HEK293 (cell line): ENCODE data around the gene LENEP.

Experiments
- BCL11B ChIP-seq: fragments of 450-650 bp; formaldehyde crosslinking; IDR thresholded peaks from 2 replicates; pipeline ENCODE4 v1.5.1; 2016; ENCODE audit warnings: low read depth, missing biosample characterization, missing genetic modification characterization
- EGR2 ChIP-seq: fragments of 450-650 bp; formaldehyde crosslinking; IDR thresholded peaks from 2 replicates; pipeline ENCODE4 v1.5.1; 2016; ENCODE audit warnings: low read depth, missing biosample characterization, missing genetic modification characterization
- ELK4 ChIP-seq: IDR thresholded peaks from 2 replicates; pipeline ENCODE4 v1.6.1; 2011; ENCODE audit warnings: mild to moderate bottlenecking, low read depth, low read length, borderline replicate concordance
- HIC1 ChIP-seq: fragments of 450-650 bp; formaldehyde crosslinking; IDR thresholded peaks from 2 replicates; pipeline ENCODE4 v1.5.1; 2016; ENCODE audit warnings: missing biosample characterization, missing genetic modification characterization
- INSM2 ChIP-seq: fragments of 450-650 bp; formaldehyde crosslinking; IDR thresholded peaks from 2 replicates; pipeline ENCODE4 v1.5.1; 2016; ENCODE audit warnings: missing biosample characterization, missing genetic modification characterization
- KLF10 ChIP-seq: fragments of 450-650 bp; IDR thresholded peaks from 2 replicates; pipeline ENCODE4 v1.5.1; 2018; ENCODE audit warnings: missing biosample characterization, mild to moderate bottlenecking, missing genetic modification characterization
- MYNN ChIP-seq: fragments of 450-650 bp; formaldehyde crosslinking; IDR thresholded peaks from 2 replicates; pipeline ENCODE4 v1.5.1; 2016; ENCODE audit warnings: missing biosample characterization, missing genetic modification characterization, borderline replicate concordance
- MZF1 ChIP-seq: fragments of 450-650 bp; formaldehyde crosslinking; IDR thresholded peaks from 2 replicates; pipeline ENCODE4 v1.5.1; 2017; ENCODE audit warnings: missing biosample characterization, missing genetic modification characterization, borderline replicate concordance
- SALL2 ChIP-seq: fragments of 450-650 bp; formaldehyde crosslinking; IDR thresholded peaks from 2 replicates; pipeline ENCODE4 v1.5.0; 2017; ENCODE audit warnings: missing biosample characterization, mild to moderate bottlenecking, missing genetic modification characterization, borderline replicate concordance
- SCRT1 ChIP-seq: fragments of 450-650 bp; formaldehyde crosslinking; IDR thresholded peaks from 2 replicates; pipeline ENCODE4 v1.5.1; 2016; ENCODE audit warnings: missing biosample characterization, missing genetic modification characterization, borderline replicate concordance
- TRIM28 ChIP-seq: IDR thresholded peaks from 2 replicates; pipeline ENCODE4 v1.6.1; 2011; ENCODE audit warnings: low read length, control low read depth, borderline replicate concordance
- WT1 ChIP-seq: fragments of 450-650 bp; formaldehyde crosslinking; IDR thresholded peaks from 2 replicates; pipeline ENCODE4 v1.5.1; 2016; ENCODE audit warnings: missing biosample characterization, missing genetic modification characterization
- ZBTB20 ChIP-seq: fragments of 450-650 bp; formaldehyde crosslinking; IDR thresholded peaks from 2 replicates; pipeline ENCODE4 v1.5.1; 2016; ENCODE audit warnings: missing biosample characterization, missing genetic modification characterization
- ZBTB8A ChIP-seq: fragments of 450-650 bp; formaldehyde crosslinking; IDR thresholded peaks from 2 replicates; pipeline ENCODE4 v1.5.1; 2016; ENCODE audit warnings: missing biosample characterization, missing genetic modification characterization
- ZFHX2 ChIP-seq: fragments of 450-650 bp; formaldehyde crosslinking; conservative IDR thresholded peaks from 2 replicates; pipeline ENCODE4 v1.5.1; 2016; ENCODE audit warnings: missing biosample characterization, missing genetic modification characterization
- ZFP3 ChIP-seq: fragments of 450-650 bp; formaldehyde crosslinking; IDR thresholded peaks from 2 replicates; pipeline ENCODE4 v1.5.1; 2016; ENCODE audit warnings: low read depth, missing biosample characterization, missing genetic modification characterization
- ZNF140 ChIP-seq: fragments of 450-650 bp; formaldehyde crosslinking; IDR thresholded peaks from 2 replicates; pipeline ENCODE4 v1.5.1; 2016; ENCODE audit warnings: missing biosample characterization, missing genetic modification characterization
- ZNF169 ChIP-seq: fragments of 450-650 bp; formaldehyde crosslinking; IDR thresholded peaks from 2 replicates; pipeline ENCODE4 v1.5.1; 2016; ENCODE audit warnings: missing biosample characterization, missing genetic modification characterization
- ZNF302 ChIP-seq: fragments of 450-650 bp; formaldehyde crosslinking; IDR thresholded peaks from 2 replicates; pipeline ENCODE4 v1.5.1; 2016; ENCODE audit warnings: missing biosample characterization, missing genetic modification characterization, low read depth
- ZNF398 ChIP-seq: fragments of 450-650 bp; formaldehyde crosslinking; IDR thresholded peaks from 2 replicates; pipeline ENCODE4 v1.5.1; 2017; ENCODE audit warnings: missing biosample characterization, missing genetic modification characterization
- ZNF514 ChIP-seq: fragments of 450-650 bp; formaldehyde crosslinking; IDR thresholded peaks from 2 replicates; pipeline ENCODE4 v1.5.1; 2016; ENCODE audit warnings: missing biosample characterization, missing genetic modification characterization
- ZNF529 ChIP-seq: fragments of 450-650 bp; formaldehyde crosslinking; IDR thresholded peaks from 2 replicates; pipeline ENCODE4 v1.5.1; 2017; ENCODE audit warnings: missing genetic modification characterization, missing biosample characterization; ENCODE audit not compliant: insufficient replicate concordance
- ZNF530 ChIP-seq: fragments of 450-650 bp; formaldehyde crosslinking; IDR thresholded peaks from 2 replicates; pipeline ENCODE4 v1.5.1; 2016; ENCODE audit warnings: low read depth, missing biosample characterization, missing genetic modification characterization
- ZNF544 ChIP-seq: fragments of 450-650 bp; formaldehyde crosslinking; IDR thresholded peaks from 2 replicates; pipeline ENCODE4 v1.5.0; 2017; ENCODE audit warnings: missing biosample characterization, missing genetic modification characterization
- ZNF658 ChIP-seq: fragments of 450-650 bp; formaldehyde crosslinking; IDR thresholded peaks from 2 replicates; pipeline ENCODE4; 2016; ENCODE audit warnings: missing biosample characterization, missing genetic modification characterization
- ZNF701 ChIP-seq: fragments of 450-650 bp; formaldehyde crosslinking; IDR thresholded peaks from 2 replicates; pipeline ENCODE4 v1.5.1; 2016; ENCODE audit warnings: missing biosample characterization, missing genetic modification characterization
- ZNF704 ChIP-seq: fragments of 450-650 bp; formaldehyde crosslinking; IDR thresholded peaks from 2 replicates; pipeline ENCODE4 v1.5.1; 2016; ENCODE audit warnings: missing biosample characterization, missing genetic modification characterization
- ZNF785 ChIP-seq: fragments of 450-650 bp; formaldehyde crosslinking; IDR thresholded peaks from 2 replicates; pipeline ENCODE4 v1.5.1; 2016; ENCODE audit warnings: missing biosample characterization, missing genetic modification characterization
- ZNF830 ChIP-seq: fragments of 450-650 bp; IDR thresholded peaks from 2 replicates; pipeline ENCODE4 v1.5.0; 2018; ENCODE audit warnings: missing biosample characterization, missing genetic modification characterization, low read depth, mild to moderate bottlenecking, moderate library complexity
- ZNF843 ChIP-seq: fragments of 450-650 bp; formaldehyde crosslinking; IDR thresholded peaks from 2 replicates; pipeline ENCODE4 v1.5.1; 2016; ENCODE audit warnings: missing biosample characterization, missing genetic modification characterization
- TF ChIP-seq, protein P1 (sequence below): fragments of 450-650 bp; formaldehyde crosslinking; IDR thresholded peaks from 2 replicates; pipeline ENCODE4 v1.5.1; 2016; ENCODE audit warnings: missing biosample characterization, missing genetic modification characterization

Gene LENEP

DNA sequence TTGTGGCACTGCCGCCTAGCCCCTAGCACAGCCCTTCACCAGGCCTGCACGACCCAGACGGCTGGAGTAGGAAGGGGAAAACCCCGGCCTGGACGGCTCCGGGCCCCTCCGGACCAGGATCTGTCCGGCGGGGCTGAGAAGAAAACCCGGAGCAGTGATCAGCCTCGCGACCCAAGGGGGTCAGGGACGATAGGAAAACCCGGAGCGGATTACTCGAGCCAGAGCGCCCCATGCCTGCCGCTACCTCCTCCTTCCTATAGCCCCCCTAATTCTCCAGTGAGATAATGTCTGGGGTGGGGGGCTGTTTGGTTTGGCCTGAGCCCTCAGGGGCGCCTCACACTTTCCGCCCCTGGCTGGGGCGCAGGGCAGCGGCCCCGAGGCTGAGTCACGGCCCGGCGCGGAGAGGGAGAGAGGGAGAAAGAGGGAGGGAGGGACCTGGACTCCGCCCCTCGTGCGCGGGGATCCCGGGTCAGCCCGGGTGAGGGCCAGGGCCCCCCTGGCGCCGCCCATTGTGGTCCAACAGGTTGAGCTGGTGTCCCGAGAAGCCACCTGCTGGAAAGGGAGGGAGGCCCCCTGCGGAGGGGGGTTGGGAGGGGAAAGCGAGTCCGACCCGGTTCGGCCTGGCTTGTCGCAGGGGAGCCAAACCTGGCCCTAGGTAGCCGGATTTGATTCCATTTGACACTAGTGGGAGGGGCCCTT, 7.5 kb downstream of the LENEP start (continued):
- TF ChIP-seq ZNF830 (tag by site-specific recombination) (no peak), KLF10 (tag by site-specific recombination) (peak; percentile 93), ELK4 (no peak), ZFP3 (tag by site-specific recombination) (no peak), ZNF514 (tag by site-specific recombination) (no peak), ZNF658 (tag by site-specific recombination) (no peak), ZFHX2 (tag by site-specific recombination) (peak; percentile 54), ZNF701 (tag by site-specific recombination) (no peak; the same call in 1 of the 2 replicates), ZNF843 (tag by site-specific recombination) (no peak; the same call in none of the 2 replicates), INSM2 (tag by site-specific recombination) (peak; percentile 79), BCL11B (tag by site-specific recombination) (peak; percentile 96), EGR2 (tag by site-specific recombination) (peak; percentile 51; the same call in 1 of the 2 replicates), ZNF302 (no peak), ZNF785 (tag by site-specific recombination) (peak; percentile 73; the same call in 1 of the 2 replicates), ZNF530 (no peak), ZBTB8A (peak; percentile 96), ZNF704 (tag by site-specific recombination) (no peak), SCRT1 (peak; percentile 100), MYNN (tag by site-specific recombination) (no peak; the same call in 1 of the 2 replicates), SALL2 (tag by site-specific recombination) (no peak), ZNF544 (tag by site-specific recombination) (no peak), MZF1 (tag by site-specific recombination) (peak; percentile 47; the same call in 1 of the 2 replicates), ZNF529 (no peak), ZBTB20 (tag by site-specific recombination) (peak; percentile 92), ZNF169 (no peak), HIC1 (tag by site-specific recombination) (peak; percentile 88), ZNF140 (tag by site-specific recombination) (no peak), WT1 (peak; percentile 93), ZNF398 (tag by site-specific recombination) (peak; percentile 99), TRIM28 (peak; percentile 61; the same call in 1 of the 2 replicates)
- TF ChIP-seq, protein P1, sequence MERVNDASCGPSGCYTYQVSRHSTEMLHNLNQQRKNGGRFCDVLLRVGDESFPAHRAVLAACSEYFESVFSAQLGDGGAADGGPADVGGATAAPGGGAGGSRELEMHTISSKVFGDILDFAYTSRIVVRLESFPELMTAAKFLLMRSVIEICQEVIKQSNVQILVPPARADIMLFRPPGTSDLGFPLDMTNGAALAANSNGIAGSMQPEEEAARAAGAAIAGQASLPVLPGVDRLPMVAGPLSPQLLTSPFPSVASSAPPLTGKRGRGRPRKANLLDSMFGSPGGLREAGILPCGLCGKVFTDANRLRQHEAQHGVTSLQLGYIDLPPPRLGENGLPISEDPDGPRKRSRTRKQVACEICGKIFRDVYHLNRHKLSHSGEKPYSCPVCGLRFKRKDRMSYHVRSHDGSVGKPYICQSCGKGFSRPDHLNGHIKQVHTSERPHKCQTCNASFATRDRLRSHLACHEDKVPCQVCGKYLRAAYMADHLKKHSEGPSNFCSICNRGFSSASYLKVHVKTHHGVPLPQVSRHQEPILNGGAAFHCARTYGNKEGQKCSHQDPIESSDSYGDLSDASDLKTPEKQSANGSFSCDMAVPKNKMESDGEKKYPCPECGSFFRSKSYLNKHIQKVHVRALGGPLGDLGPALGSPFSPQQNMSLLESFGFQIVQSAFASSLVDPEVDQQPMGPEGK (tag by site-specific recombination): peak; percentile 99
